NT2/D1 (cell line): Measurements from ENCODE around the gene CALML3.

Source experiments
- DNase-seq: peaks from one replicate; pipeline ENCODE4 v3.0.0-alpha.2; 2011; ENCODE audit warnings: low read depth, low spot score
- H3K27me3 ChIP-seq: 2 replicates; pipeline ENCODE4 v1.6.0; 2011; ENCODE audit warnings: mild to moderate bottlenecking; ENCODE audit not compliant: insufficient read length, insufficient read depth
- H3K36me3 ChIP-seq: 2 replicates; pipeline ENCODE4 v1.6.1; 2011; ENCODE audit warnings: mild to moderate bottlenecking, low read length, mixed read lengths; ENCODE audit not compliant: insufficient read depth, insufficient read length
- H3K4me1 ChIP-seq: 2 replicates; pipeline ENCODE4 v1.5.1; 2011; ENCODE audit not compliant: insufficient read depth, insufficient read length
- H3K4me3 ChIP-seq: 2 replicates; pipeline ENCODE4 v1.5.1; 2011; ENCODE audit warnings: low read depth; ENCODE audit not compliant: insufficient read length
- H3K9ac ChIP-seq: 2 replicates; pipeline ENCODE4 v1.6.0; 2011; ENCODE audit warnings: low read depth; ENCODE audit not compliant: insufficient read length
- H3K9me3 ChIP-seq: 2 replicates; pipeline ENCODE4 v1.5.1; 2011; ENCODE audit warnings: mild to moderate bottlenecking, low read length; ENCODE audit not compliant: insufficient read depth
- SUZ12 ChIP-seq: IDR thresholded peaks from 2 replicates; pipeline ENCODE4 v1.6.1; 2011; ENCODE audit not compliant: insufficient read length, insufficient read depth; ENCODE audit errors: extremely low read depth
- YY1 ChIP-seq: IDR thresholded peaks from 2 replicates; pipeline ENCODE4 v1.6.1; 2011; ENCODE audit not compliant: insufficient read length, insufficient read depth
- ZNF274 ChIP-seq: IDR thresholded peaks from 2 replicates; pipeline ENCODE4 v1.6.1; 2011; ENCODE audit warnings: mild to moderate bottlenecking, low read depth, low read length

The CALML3 gene

DNA sequence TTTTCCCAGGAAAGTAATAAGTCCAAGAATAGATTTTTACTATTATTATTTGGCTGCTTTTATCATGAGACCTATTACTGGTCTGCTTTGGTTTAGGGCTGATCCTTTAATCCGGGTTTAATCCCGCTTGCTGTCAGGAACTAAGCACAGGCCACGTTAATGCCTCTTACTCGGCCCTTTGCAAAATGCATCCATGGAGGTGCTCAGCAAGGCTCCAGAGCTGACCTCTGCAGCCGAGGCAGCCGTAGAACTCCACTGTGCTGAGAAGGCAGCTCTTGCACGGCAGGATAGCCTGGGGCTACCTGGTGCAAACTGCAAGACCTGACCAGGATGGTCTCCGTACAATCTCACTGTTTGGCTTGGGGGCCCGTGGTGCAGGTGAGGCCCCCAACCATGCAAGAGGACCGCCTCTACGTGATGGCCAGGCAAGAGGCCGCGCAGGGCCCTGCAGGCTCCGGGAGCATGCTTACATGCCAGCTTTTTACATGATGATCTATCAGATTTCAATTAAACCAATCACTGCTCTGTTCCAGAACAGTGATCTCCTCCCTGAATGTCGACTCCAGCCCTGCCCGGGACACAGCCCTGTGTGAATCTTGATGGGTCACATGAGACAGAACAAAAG is 10.4 kb upstream of the CALML3 start:
- no peaks in the 10 kb centered on the region for H3K36me3 ChIP-seq
- no peak for DNase-seq
- no peaks in the 10 kb centered on the region for H3K4me1 ChIP-seq
- H3K4me3 ChIP-seq: no peak overlapping the region
- H3K9ac ChIP-seq: no peak overlapping the region
- H3K9me3 ChIP-seq: peaks cover 7% of the 10 kb centered on the region; the same call in 1 of the 2 replicates
- no peak for TF ChIP-seq ZNF274
- TF ChIP-seq SUZ12: no peak
- TF ChIP-seq YY1: no peak
- H3K27me3 ChIP-seq: no peaks in the 10 kb centered on the region

DNA sequence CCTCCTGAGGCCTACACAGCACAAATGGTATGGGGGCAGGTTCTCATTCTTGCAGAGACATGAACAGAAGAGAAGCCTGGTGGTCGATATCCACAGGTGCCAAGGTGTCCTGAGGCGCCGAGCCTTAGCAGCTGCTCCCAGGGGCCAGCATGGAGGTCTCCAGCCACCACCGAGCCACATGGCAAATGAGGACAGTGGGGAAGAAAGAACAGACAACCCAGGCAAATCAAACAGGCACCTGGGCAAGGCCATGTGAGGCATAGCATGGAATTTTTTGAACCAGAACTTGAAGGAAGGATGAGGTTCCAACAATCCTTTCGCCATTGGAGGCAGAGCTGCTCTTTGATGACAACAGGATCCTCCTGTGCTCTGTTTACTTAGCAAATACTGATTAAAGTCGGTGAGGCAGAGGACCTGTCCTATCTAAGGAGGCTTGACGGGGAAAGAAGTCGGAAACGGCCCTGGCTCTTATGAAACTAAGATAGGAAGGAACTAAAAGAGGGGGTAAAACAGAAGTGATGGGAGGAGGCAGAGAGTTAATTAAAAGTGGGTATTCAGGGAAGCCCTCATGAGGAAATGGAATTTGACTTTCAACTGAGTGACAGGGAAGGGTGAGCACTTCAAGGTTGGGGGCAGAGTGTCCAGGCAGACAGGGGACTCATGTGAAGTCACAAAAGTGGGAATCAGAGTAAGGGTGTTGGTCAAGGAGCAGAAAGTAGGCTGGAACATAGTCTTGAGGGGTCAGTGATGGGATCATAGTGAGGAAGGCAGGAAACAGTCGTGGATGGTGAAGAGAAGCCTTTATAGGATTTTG is 8.6 kb upstream of the CALML3 start:
- peaks cover 14% of the 10 kb centered on the region; the same call in 1 of the 2 replicates for H3K9me3 ChIP-seq
- H3K36me3 ChIP-seq: no peaks in the 10 kb centered on the region
- TF ChIP-seq YY1 (no peak), ZNF274 (no peak)
- H3K9ac ChIP-seq: no peak overlapping the region
- DNase-seq: no peak
- H3K4me1 ChIP-seq: no peaks in the 10 kb centered on the region
- no peak overlapping the region for H3K4me3 ChIP-seq
- H3K27me3 ChIP-seq: no peaks in the 10 kb centered on the region

DNA sequence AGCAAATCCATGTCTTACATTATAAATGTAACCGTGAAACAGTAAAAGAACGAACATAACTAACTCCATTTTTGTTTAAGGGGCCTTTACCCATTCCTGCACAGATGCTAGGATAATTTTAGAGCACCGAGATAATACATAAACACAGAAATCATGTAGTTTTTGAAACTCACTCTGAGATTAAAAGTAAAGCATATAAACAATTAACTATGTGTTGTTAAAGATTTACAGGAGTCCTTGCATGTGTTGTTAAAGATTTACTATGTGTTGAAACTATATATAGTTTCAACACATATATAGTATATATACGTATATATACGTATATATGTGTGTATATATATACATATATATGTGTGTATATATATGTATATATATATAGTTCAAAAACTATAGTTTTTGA is 7.2 kb upstream of the CALML3 start:
- H3K9me3 ChIP-seq: peaks cover 14% of the 10 kb centered on the region; the same call in 1 of the 2 replicates
- TF ChIP-seq YY1 (no peak), ZNF274 (no peak), SUZ12 (no peak)
- H3K4me3 ChIP-seq: no peak overlapping the region
- DNase-seq: no peak
- no peaks in the 10 kb centered on the region for H3K36me3 ChIP-seq
- no peaks in the 10 kb centered on the region for H3K27me3 ChIP-seq
- no peaks in the 10 kb centered on the region for H3K4me1 ChIP-seq
- H3K9ac ChIP-seq: no peak overlapping the region

DNA sequence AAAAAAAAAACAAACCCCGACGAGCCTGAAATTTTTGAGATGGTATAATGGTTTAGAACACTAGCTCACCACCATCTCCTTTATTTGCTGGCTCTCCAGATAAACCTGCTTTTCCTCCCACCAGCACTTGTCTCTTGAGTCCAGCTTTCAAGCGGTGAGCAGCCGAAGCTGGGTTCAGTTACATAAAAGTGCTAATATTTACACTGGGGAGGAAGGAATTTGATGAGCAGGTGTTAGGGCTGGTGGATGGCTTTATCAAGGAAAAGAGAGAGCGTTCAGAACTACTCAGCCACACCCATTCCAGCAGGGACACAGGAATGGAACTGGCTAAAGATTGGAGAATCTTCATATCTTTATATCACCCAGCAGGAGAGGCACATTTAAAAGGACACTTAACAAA is 6.6 kb upstream of the CALML3 start:
- TF ChIP-seq SUZ12 (no peak), ZNF274 (no peak), YY1 (no peak)
- Histone ChIP-seq H3K4me1 (no peaks in the 10 kb centered on the region), H3K4me3 (no peak overlapping the region), H3K9me3 (peaks cover 14% of the 10 kb centered on the region; the same call in 1 of the 2 replicates), H3K36me3 (no peaks in the 10 kb centered on the region), H3K27me3 (no peaks in the 10 kb centered on the region), H3K9ac (no peak overlapping the region)
- no peak for DNase-seq

DNA sequence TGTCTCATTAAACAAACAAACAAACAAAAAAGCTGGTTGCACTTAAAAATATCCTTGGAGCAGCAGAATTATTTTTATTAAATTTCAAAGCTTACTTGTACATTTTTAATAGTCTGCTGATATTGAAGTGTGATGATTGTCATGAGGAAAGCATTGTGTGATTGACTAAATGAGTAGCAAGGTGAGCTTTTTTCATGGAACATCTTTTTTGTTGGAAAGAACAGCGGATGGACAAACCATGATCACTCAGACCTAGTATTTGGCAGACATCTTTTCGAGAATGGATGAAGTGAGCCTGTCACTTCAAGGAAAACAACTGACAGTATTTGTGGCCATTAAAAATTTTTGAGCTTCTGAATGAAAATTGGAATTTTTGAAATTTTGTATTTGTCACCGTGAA is 5.7 kb upstream of the CALML3 start:
- Histone ChIP-seq H3K9me3 (peaks cover 14% of the 10 kb centered on the region; the same call in 1 of the 2 replicates), H3K4me1 (peaks cover 4% of the 10 kb centered on the region), H3K36me3 (no peaks in the 10 kb centered on the region), H3K9ac (no peak overlapping the region), H3K4me3 (no peak overlapping the region), H3K27me3 (no peaks in the 10 kb centered on the region)
- DNase-seq: no peak
- no peak for TF ChIP-seq SUZ12

DNA sequence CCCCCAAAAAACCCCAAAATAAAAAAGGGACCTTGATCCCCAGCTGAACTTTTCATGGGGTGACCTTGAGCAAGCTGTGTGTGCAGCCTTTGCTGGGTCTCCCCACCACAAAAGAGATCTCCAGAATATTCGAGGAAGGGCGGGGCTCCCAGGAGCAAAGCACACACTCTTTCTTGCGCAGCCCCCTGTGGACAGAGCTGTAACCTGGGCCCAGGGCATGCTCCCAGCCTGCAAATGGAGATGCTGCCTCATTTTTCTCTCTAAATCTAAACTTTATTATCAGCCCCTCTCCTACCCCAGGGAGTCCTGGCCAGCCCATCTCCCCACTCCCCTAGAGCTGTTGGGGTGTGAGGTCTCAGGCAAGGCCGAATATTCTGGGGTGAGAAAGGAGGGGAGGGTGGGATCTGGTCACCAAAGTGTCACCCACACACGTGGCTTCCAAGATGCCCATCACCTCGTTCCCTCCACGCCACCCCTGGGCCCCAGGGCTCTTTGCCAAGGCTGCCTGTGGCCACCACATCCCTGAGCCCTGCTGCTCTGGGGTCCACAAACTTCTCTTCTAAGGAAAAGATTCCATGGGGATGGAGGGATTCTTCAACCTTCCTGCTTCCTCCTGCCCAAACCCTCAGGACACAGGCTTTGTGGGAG is 1.7 kb upstream of the CALML3 start:
- no peak for TF ChIP-seq SUZ12
- no peak for TF ChIP-seq ZNF274
- no peak for TF ChIP-seq YY1
- H3K9ac ChIP-seq: no peak overlapping the region
- no peaks in the 10 kb centered on the region for H3K36me3 ChIP-seq
- no peaks in the 10 kb centered on the region for H3K27me3 ChIP-seq
- no peak overlapping the region for H3K4me3 ChIP-seq
- peaks cover 14% of the 10 kb centered on the region; the same call in 1 of the 2 replicates for H3K9me3 ChIP-seq
- H3K4me1 ChIP-seq: peaks cover 4% of the 10 kb centered on the region
- no peak for DNase-seq
